ENCODE data around the gene CACNB4.

The CACNB4 gene

GRCh38 chr2:152086231-152086630 lies 12.6 kb downstream of the CACNB4 start:
- no peak for DNase-seq

- DNase-seq: no peak
These were observed 14.8 kb downstream of the CACNB4 start for GRCh38 chr2:152084076-152084475.

GRCh38 chr2:152083202-152083875 lies 15.5 kb downstream of the CACNB4 start:
- no peak for DNase-seq

- no peak for DNase-seq
These were observed 20.2 kb downstream of the CACNB4 start for GRCh38 chr2:152078662-152079061.

- no peak for DNase-seq
These were observed 20.8 kb downstream of the CACNB4 start for GRCh38 chr2:152078023-152078422.

GRCh38 chr2:152075461-152076050 lies 23.3 kb downstream of the CACNB4 start:
- DNase-seq: no peak

- no peak for DNase-seq
These were observed 26.8 kb downstream of the CACNB4 start for GRCh38 chr2:152072011-152072410.

- no peak for DNase-seq
These were observed 27.3 kb downstream of the CACNB4 start for GRCh38 chr2:152071518-152071917.

- DNase-seq: no peak
These were observed 27.8 kb downstream of the CACNB4 start for GRCh38 chr2:152071092-152071491.

GRCh38 chr2:152068226-152068625 lies 30.6 kb downstream of the CACNB4 start:
- DNase-seq: no peak

- no peak for DNase-seq
These were observed 31.0 kb downstream of the CACNB4 start for GRCh38 chr2:152067823-152068222.

- DNase-seq: no peak
These were observed 32.9 kb downstream of the CACNB4 start for GRCh38 chr2:152065945-152066344.

- DNase-seq: no peak
These were observed 34.8 kb downstream of the CACNB4 start for GRCh38 chr2:152064001-152064400.

- no peak for DNase-seq
These were observed 35.4 kb downstream of the CACNB4 start for GRCh38 chr2:152063325-152063924.

GRCh38 chr2:152062125-152063091 lies 36.4 kb downstream of the CACNB4 start:
- DNase-seq: no peak

- no peak for DNase-seq
These were observed 37.5 kb downstream of the CACNB4 start for GRCh38 chr2:152061383-152061782.

- no peak for DNase-seq
These were observed 40.2 kb downstream of the CACNB4 start for GRCh38 chr2:152058655-152059054.

GRCh38 chr2:152056418-152056817 lies 42.4 kb downstream of the CACNB4 start:
- no peak for DNase-seq

- DNase-seq: no peak
These were observed 43.3 kb downstream of the CACNB4 start for GRCh38 chr2:152055366-152056108.

GRCh38 chr2:152054593-152054992 lies 44.3 kb downstream of the CACNB4 start:
- no peak for DNase-seq

GRCh38 chr2:152051436-152051835 lies 47.4 kb downstream of the CACNB4 start:
- no peak for DNase-seq

GRCh38 chr2:152050915-152051314 lies 47.9 kb downstream of the CACNB4 start:
- no peak for DNase-seq

GRCh38 chr2:152050341-152050740 lies 48.5 kb downstream of the CACNB4 start:
- no peak for DNase-seq

Data from NCI-H510A treated with DMSO at 0.1 percent for 48 hours (cell line).